HEK293 (cell line): ENCODE results near the gene CACNA2D3.

ENCODE experiments used
- CTCF ChIA-PET: fragments of 350-600 bp; formaldehyde crosslinking; extraction: SDS; loops from one replicate; lab custom pipeline; 2021; ENCODE audit warnings: antibody characterized with exemption; lab: Yijun Ruan, JAX
- POLR2A ChIA-PET: fragments of 300-600 bp; formaldehyde crosslinking; extraction: SDS; loops from one replicate; lab custom pipeline; 2020; ENCODE audit warnings: antibody characterized with exemption, inconsistent platforms; lab: Yijun Ruan, JAX
- H3K27ac ChIP-seq: fragments of 200-500 bp; sonication (Bioruptor generic); 2 replicates; pipeline ENCODE4 v1.5.1; 2014; ENCODE audit warnings: low read depth, low read length, control low read depth, inconsistent platforms; ENCODE audit errors: extremely low read depth
- H3K36me3 ChIP-seq, 2 experiments: fragments of 200-500 bp in 1 of 2; sonication (Bioruptor generic) in 1 of 2; 1 replicate in 1 of 2; 2 replicates in 1 of 2; pipeline ENCODE4 v1.5.1; 2014 to 2017; ENCODE audit warnings: inconsistent platforms in 2 of 2, low read length in 2 of 2; ENCODE audit not compliant: control insufficient read depth in 2 of 2, insufficient read depth in 1 of 2
- H3K4me1 ChIP-seq: fragments of 200-500 bp; sonication (Bioruptor generic); 2 replicates; pipeline ENCODE4 v1.5.1; 2014; ENCODE audit warnings: mild to moderate bottlenecking, low read length, inconsistent platforms; ENCODE audit not compliant: control insufficient read depth, insufficient read depth
- H3K4me3 ChIP-seq: 2 replicates; pipeline ENCODE4 v1.5.1; 2011; ENCODE audit warnings: low read depth, mild to moderate bottlenecking, control low read depth, low read length, moderate library complexity
- H3K9me3 ChIP-seq: fragments of 200-500 bp; sonication (Bioruptor generic); 2 replicates; pipeline ENCODE4 v1.5.1; 2014; ENCODE audit warnings: low read depth, low read length, inconsistent platforms; ENCODE audit not compliant: control insufficient read depth, insufficient read depth
- KLF1 ChIP-seq: fragments of 450-650 bp; formaldehyde crosslinking; IDR thresholded peaks from 2 replicates; pipeline ENCODE4 v1.5.1; 2016; ENCODE audit warnings: missing biosample characterization, missing genetic modification characterization
- MZF1 ChIP-seq: fragments of 450-650 bp; formaldehyde crosslinking; IDR thresholded peaks from 2 replicates; pipeline ENCODE4 v1.5.1; 2017; ENCODE audit warnings: missing biosample characterization, missing genetic modification characterization, borderline replicate concordance
- SCRT1 ChIP-seq: fragments of 450-650 bp; formaldehyde crosslinking; IDR thresholded peaks from 2 replicates; pipeline ENCODE4 v1.5.1; 2016; ENCODE audit warnings: missing biosample characterization, missing genetic modification characterization, borderline replicate concordance
- SP7 ChIP-seq: fragments of 450-650 bp; formaldehyde crosslinking; IDR thresholded peaks from 2 replicates; pipeline ENCODE4 v1.5.1; 2016; ENCODE audit warnings: missing biosample characterization, missing genetic modification characterization
- TRIM28 ChIP-seq: IDR thresholded peaks from 2 replicates; pipeline ENCODE4 v1.6.1; 2011; ENCODE audit warnings: low read length, control low read depth, borderline replicate concordance
- ZNF112 ChIP-seq: fragments of 450-650 bp; formaldehyde crosslinking; IDR thresholded peaks from 2 replicates; pipeline ENCODE4 v1.5.0; 2017; ENCODE audit warnings: missing biosample characterization, missing genetic modification characterization
- ZNF132 ChIP-seq: fragments of 450-650 bp; formaldehyde crosslinking; IDR thresholded peaks from 2 replicates; pipeline ENCODE4 v1.5.1; 2017; ENCODE audit warnings: missing biosample characterization, missing genetic modification characterization, borderline replicate concordance
- ZNF398 ChIP-seq: fragments of 450-650 bp; formaldehyde crosslinking; IDR thresholded peaks from 2 replicates; pipeline ENCODE4 v1.5.1; 2017; ENCODE audit warnings: missing biosample characterization, missing genetic modification characterization
- ZNF473 ChIP-seq: fragments of 450-650 bp; formaldehyde crosslinking; IDR thresholded peaks from 2 replicates; pipeline ENCODE4 v1.5.1; 2017; ENCODE audit warnings: missing biosample characterization, missing genetic modification characterization
- ZNF561 ChIP-seq: fragments of 450-650 bp; IDR thresholded peaks from 2 replicates; pipeline ENCODE4 v1.5.1; 2018; ENCODE audit warnings: missing biosample characterization, missing genetic modification characterization, borderline replicate concordance
- ZNF621 ChIP-seq: fragments of 450-650 bp; formaldehyde crosslinking; IDR thresholded peaks from 2 replicates; pipeline ENCODE4 v1.5.1; 2017; ENCODE audit warnings: missing biosample characterization, missing genetic modification characterization
- ZNF658 ChIP-seq: fragments of 450-650 bp; formaldehyde crosslinking; IDR thresholded peaks from 2 replicates; pipeline ENCODE4; 2016; ENCODE audit warnings: missing biosample characterization, missing genetic modification characterization
- ZNF664 ChIP-seq: fragments of 450-650 bp; formaldehyde crosslinking; IDR thresholded peaks from 2 replicates; pipeline ENCODE4 v1.5.1; 2016; ENCODE audit warnings: missing biosample characterization, missing genetic modification characterization
- ZNF776 ChIP-seq: fragments of 450-650 bp; formaldehyde crosslinking; IDR thresholded peaks from 2 replicates; pipeline ENCODE4 v1.5.0; 2017; ENCODE audit warnings: missing biosample characterization, missing genetic modification characterization, borderline replicate concordance
- ZSCAN23 ChIP-seq: fragments of 450-650 bp; formaldehyde crosslinking; IDR thresholded peaks from 2 replicates; pipeline ENCODE4 v1.5.1; 2016; ENCODE audit warnings: missing biosample characterization, missing genetic modification characterization
- ZSCAN30 ChIP-seq: fragments of 450-650 bp; IDR thresholded peaks from 2 replicates; pipeline ENCODE4 v1.5.1; 2018; ENCODE audit warnings: missing biosample characterization, mild to moderate bottlenecking, missing genetic modification characterization, moderate library complexity
- TF ChIP-seq, protein P1 (sequence below): fragments of 450-650 bp; formaldehyde crosslinking; IDR thresholded peaks from 2 replicates; pipeline ENCODE4 v1.5.1; 2016; ENCODE audit warnings: missing biosample characterization, missing genetic modification characterization
- TF ChIP-seq, protein P2 (sequence below): fragments of 450-650 bp; formaldehyde crosslinking; IDR thresholded peaks from 2 replicates; pipeline ENCODE4 v1.5.1; 2016; ENCODE audit warnings: missing biosample characterization, missing genetic modification characterization
- TF ChIP-seq, protein P3 (sequence below): fragments of 450-650 bp; formaldehyde crosslinking; IDR thresholded peaks from 2 replicates; pipeline ENCODE4 v1.5.1; 2016; ENCODE audit warnings: missing biosample characterization, missing genetic modification characterization
- TF ChIP-seq, protein P4 (sequence below): fragments of 450-650 bp; formaldehyde crosslinking; IDR thresholded peaks from 2 replicates; pipeline ENCODE4 v1.5.1; 2017; ENCODE audit warnings: missing biosample characterization, missing genetic modification characterization

Gene CACNA2D3

GRCh38 chr3:54564374-54564925 lies 442.1 kb downstream of the CACNA2D3 start (continued):
- TF ChIP-seq, protein P1, sequence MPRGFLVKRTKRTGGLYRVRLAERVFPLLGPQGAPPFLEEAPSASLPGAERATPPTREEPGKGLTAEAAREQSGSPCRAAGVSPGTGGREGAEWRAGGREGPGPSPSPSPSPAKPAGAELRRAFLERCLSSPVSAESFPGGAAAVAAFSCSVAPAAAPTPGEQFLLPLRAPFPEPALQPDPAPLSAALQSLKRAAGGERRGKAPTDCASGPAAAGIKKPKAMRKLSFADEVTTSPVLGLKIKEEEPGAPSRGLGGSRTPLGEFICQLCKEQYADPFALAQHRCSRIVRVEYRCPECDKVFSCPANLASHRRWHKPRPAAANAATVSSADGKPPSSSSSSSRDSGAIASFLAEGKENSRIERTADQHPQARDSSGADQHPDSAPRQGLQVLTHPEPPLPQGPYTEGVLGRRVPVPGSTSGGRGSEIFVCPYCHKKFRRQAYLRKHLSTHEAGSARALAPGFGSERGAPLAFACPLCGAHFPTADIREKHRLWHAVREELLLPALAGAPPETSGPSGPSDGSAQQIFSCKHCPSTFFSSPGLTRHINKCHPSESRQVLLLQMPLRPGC (tag by site-specific recombination) = no peak
- TF ChIP-seq, protein P2, sequence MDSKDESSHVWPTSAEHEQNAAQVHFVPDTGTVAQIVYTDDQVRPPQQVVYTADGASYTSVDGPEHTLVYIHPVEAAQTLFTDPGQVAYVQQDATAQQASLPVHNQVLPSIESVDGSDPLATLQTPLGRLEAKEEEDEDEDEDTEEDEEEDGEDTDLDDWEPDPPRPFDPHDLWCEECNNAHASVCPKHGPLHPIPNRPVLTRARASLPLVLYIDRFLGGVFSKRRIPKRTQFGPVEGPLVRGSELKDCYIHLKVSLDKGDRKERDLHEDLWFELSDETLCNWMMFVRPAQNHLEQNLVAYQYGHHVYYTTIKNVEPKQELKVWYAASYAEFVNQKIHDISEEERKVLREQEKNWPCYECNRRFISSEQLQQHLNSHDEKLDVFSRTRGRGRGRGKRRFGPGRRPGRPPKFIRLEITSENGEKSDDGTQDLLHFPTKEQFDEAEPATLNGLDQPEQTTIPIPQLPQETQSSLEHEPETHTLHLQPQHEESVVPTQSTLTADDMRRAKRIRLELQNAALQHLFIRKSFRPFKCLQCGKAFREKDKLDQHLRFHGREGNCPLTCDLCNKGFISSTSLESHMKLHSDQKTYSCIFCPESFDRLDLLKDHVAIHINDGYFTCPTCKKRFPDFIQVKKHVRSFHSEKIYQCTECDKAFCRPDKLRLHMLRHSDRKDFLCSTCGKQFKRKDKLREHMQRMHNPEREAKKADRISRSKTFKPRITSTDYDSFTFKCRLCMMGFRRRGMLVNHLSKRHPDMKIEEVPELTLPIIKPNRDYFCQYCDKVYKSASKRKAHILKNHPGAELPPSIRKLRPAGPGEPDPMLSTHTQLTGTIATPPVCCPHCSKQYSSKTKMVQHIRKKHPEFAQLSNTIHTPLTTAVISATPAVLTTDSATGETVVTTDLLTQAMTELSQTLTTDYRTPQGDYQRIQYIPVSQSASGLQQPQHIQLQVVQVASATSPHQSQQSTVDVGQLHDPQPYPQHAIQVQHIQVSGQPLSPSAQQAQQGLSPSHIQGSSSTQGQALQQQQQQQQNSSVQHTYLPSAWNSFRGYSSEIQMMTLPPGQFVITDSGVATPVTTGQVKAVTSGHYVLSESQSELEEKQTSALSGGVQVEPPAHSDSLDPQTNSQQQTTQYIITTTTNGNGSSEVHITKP (tag by site-specific recombination) = no peak
- no peak for TF ChIP-seq ZSCAN30 (tag by site-specific recombination)
- no peak for TF ChIP-seq ZNF112 (tag by site-specific recombination)
- TF ChIP-seq ZNF664 = no peak

- no peak overlapping the region for H3K27ac ChIP-seq
- H3K9me3 ChIP-seq = no peaks in the 10 kb centered on the region
- TF ChIP-seq ZNF776 (tag by site-specific recombination) (no peak), ZNF398 (tag by site-specific recombination) (no peak), ZNF473 (tag by site-specific recombination) (no peak), SP7 (tag by site-specific recombination) (no peak), ZSCAN23 (tag by site-specific recombination) (no peak), TRIM28 (no peak), ZNF658 (tag by site-specific recombination) (no peak), MZF1 (tag by site-specific recombination) (no peak), ZNF621 (no peak), SCRT1 (tag by site-specific recombination) (no peak), ZNF132 (no peak), ZNF561 (tag by site-specific recombination) (no peak), KLF1 (tag by site-specific recombination) (no peak)
- TF ChIP-seq, protein P3, sequence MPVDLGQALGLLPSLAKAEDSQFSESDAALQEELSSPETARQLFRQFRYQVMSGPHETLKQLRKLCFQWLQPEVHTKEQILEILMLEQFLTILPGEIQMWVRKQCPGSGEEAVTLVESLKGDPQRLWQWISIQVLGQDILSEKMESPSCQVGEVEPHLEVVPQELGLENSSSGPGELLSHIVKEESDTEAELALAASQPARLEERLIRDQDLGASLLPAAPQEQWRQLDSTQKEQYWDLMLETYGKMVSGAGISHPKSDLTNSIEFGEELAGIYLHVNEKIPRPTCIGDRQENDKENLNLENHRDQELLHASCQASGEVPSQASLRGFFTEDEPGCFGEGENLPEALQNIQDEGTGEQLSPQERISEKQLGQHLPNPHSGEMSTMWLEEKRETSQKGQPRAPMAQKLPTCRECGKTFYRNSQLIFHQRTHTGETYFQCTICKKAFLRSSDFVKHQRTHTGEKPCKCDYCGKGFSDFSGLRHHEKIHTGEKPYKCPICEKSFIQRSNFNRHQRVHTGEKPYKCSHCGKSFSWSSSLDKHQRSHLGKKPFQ (tag by site-specific recombination) = no peak
- TF ChIP-seq, protein P4, sequence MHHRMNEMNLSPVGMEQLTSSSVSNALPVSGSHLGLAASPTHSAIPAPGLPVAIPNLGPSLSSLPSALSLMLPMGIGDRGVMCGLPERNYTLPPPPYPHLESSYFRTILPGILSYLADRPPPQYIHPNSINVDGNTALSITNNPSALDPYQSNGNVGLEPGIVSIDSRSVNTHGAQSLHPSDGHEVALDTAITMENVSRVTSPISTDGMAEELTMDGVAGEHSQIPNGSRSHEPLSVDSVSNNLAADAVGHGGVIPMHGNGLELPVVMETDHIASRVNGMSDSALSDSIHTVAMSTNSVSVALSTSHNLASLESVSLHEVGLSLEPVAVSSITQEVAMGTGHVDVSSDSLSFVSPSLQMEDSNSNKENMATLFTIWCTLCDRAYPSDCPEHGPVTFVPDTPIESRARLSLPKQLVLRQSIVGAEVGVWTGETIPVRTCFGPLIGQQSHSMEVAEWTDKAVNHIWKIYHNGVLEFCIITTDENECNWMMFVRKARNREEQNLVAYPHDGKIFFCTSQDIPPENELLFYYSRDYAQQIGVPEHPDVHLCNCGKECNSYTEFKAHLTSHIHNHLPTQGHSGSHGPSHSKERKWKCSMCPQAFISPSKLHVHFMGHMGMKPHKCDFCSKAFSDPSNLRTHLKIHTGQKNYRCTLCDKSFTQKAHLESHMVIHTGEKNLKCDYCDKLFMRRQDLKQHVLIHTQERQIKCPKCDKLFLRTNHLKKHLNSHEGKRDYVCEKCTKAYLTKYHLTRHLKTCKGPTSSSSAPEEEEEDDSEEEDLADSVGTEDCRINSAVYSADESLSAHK = no peak
- TF ChIP-seq, all 188 proteins: peak for 0
- no peak overlapping the region for H3K4me3 ChIP-seq
- ChIA-PET POLR2A (no interaction called here), CTCF (no interaction called here)
- H3K36me3 ChIP-seq = peaks cover 0 to 5% of the 10 kb centered on the region in 2 experiments; a peak in 1 of 3 replicates
- H3K4me1 ChIP-seq = no peaks in the 10 kb centered on the region
Measured at GRCh38 chr3:54565956-54566355, 443.6 kb downstream of the CACNA2D3 start.
